Upper lobe of left lung (tissue), 6 donors: ENCODE data around the gene SPATA33. TPM values are rescaled to one million over a fixed set of nuclear protein-coding genes. Genes with fewer than 3 reads are reported as not detected.
"Not testable (repeated sequence)": the region's sequence is repeated elsewhere in the genome, so short reads cannot be mapped to it uniquely, and the experiment has no call there.

Experiments used
- ATAC-seq, 2 donors: fragments of 200-7000 bp; cut with Tn5 transposase; one replicate each; pipeline ENCODE4 v1.9.1; 2022; ENCODE audit warnings: mild to moderate bottlenecking in 2 of 2, moderate library complexity in 2 of 2; ENCODE audit not compliant: low FRiP score in 2 of 2
- DNase-seq, 2 donors: peaks; one replicate each; pipeline ENCODE4 v3.0.0-alpha.2; 2019 to 2020
- H3K27ac ChIP-seq, 4 donors: fragments of 200-600 bp; sonication (generic); one replicate each; pipeline ENCODE4 v1.5.1; 2016 to 2019
- H3K27me3 ChIP-seq, 4 donors: fragments of 200-600 bp; sonication (generic); one replicate each; pipeline ENCODE4 v1.5.1; 2017 to 2019
- H3K36me3 ChIP-seq, 4 donors: fragments of 200-600 bp; sonication (generic); one replicate each; pipeline ENCODE4 v1.5.1; 2016 to 2019
- H3K4me1 ChIP-seq, 4 donors: fragments of 200-600 bp; sonication (generic); one replicate each; pipeline ENCODE4 v1.5.1; 2018 to 2019
- H3K4me3 ChIP-seq, 4 donors: fragments of 200-600 bp; sonication (generic); one replicate each; pipeline ENCODE4 v1.5.1; 2017 to 2019; ENCODE audit warnings: mild to moderate bottlenecking in 2 of 4, moderate library complexity in 1 of 4
- H3K9me3 ChIP-seq, 4 donors: fragments of 200-600 bp; sonication (generic); one replicate each; pipeline ENCODE4 v1.5.1; 2018 to 2019
- EP300 ChIP-seq, 4 donors: sonication (generic); formaldehyde crosslinking; IDR thresholded peaks; one replicate each; pipeline ENCODE4 v1.5.1; 2017; ENCODE audit warnings: antibody characterized with exemption in 4 of 4, control low read depth in 2 of 4
- POLR2A ChIP-seq, 4 donors: fragments of 450-650 bp; IDR thresholded peaks; one replicate each; pipeline ENCODE4 v1.5.1; 2016 to 2017; ENCODE audit warnings: antibody characterized with exemption in 4 of 4, mild to moderate bottlenecking in 2 of 4
- POLR2AphosphoS5 ChIP-seq, 2 donors: sonication (generic); formaldehyde crosslinking; IDR thresholded peaks; one replicate each; pipeline ENCODE4 v1.5.1; 2017; ENCODE audit warnings: antibody characterized with exemption in 2 of 2
- WGBS, 2 donors: methylation state at CpG; one replicate each; pipeline ENCODE4 v1.1.5; 2017 to 2018; 5-methylcytosine and 5-hydroxymethylcytosine counted together
- total RNA-seq, 6 donors: library from RNA; depleted of rRNA in 4 of 6; stranded (reverse); fragments of >200 nt in 4 of 6; gene quantifications; one replicate each; pipeline versions ENCODE4 v1.1.0 to v1.2.1, GENCODE V29; 2016 to 2021
- TF ChIP-seq, protein P1 (sequence below), 6 experiments: fragments of 450-650 bp in 4 of 6; fragments of 200-600 bp in 2 of 6; sonication (generic) in 2 of 6; IDR thresholded peaks; one replicate each; pipeline ENCODE4 v1.5.1; 2016 to 2019; ENCODE audit warnings: antibody characterized with exemption in 6 of 6
- donor health status: DM: no; HTN: no; CAD: no; lungs with moderate emphysema.
- donor health status: DM: no; HTN: yes; CAD: no; lungs with severe emphysema.

SPATA33 gene
- total RNA-seq, 6 donors from 2014 or later = 5.8 to 22.0 (median 8.8) TPM

- no peak overlapping the region for H3K4me3 ChIP-seq
- ATAC-seq (no peak), DNase-seq (no peak)
- peaks cover 21 to 36% (median 28%) of the 10 kb centered on the region in 4 donors for H3K4me1 ChIP-seq
- TF ChIP-seq EP300 (IDR thresholded peaks at IDR 0.05) (no peak), POLR2A (IDR thresholded peaks at IDR 0.05) (no peak), POLR2AphosphoS5 (IDR thresholded peaks at IDR 0.05) (no peak)
- TF ChIP-seq, protein P1, sequence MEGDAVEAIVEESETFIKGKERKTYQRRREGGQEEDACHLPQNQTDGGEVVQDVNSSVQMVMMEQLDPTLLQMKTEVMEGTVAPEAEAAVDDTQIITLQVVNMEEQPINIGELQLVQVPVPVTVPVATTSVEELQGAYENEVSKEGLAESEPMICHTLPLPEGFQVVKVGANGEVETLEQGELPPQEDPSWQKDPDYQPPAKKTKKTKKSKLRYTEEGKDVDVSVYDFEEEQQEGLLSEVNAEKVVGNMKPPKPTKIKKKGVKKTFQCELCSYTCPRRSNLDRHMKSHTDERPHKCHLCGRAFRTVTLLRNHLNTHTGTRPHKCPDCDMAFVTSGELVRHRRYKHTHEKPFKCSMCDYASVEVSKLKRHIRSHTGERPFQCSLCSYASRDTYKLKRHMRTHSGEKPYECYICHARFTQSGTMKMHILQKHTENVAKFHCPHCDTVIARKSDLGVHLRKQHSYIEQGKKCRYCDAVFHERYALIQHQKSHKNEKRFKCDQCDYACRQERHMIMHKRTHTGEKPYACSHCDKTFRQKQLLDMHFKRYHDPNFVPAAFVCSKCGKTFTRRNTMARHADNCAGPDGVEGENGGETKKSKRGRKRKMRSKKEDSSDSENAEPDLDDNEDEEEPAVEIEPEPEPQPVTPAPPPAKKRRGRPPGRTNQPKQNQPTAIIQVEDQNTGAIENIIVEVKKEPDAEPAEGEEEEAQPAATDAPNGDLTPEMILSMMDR (IDR thresholded peaks at IDR 0.05) = no peak
- peaks cover 0 to 25% (median 10%) of the 10 kb centered on the region in 4 donors for H3K36me3 ChIP-seq
- no peaks in the 10 kb centered on the region for H3K27me3 ChIP-seq
- peak overlapping the region in 1 of 4 donors; percentile 46 for H3K27ac ChIP-seq
- H3K9me3 ChIP-seq = no peaks in the 10 kb centered on the region
- WGBS, 2 donors = 82 to 88% methylated on average over 7 of the region's 7 CpGs
Observed at GRCh38 chr16:89660146-89660545, 2.5 kb downstream of the SPATA33 start.

DNA sequence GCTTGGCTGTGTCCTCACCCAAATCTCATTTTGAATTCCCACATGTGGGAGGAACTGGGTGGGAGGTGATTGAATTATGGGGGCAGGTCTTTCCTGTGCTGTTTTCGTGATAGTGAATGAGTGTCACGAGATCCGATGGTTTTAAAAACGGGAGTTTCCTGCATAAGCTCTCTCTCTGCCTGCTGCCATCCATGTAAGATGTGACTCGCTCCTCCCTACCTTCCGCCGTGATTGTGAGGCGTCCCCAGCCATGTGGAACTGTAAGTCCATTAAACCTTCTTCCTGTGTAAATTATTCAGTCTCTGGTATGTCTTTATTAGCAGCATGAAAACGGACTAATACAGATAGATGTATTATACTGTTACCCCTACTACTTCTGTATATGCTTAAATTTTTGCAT lies 3.6 kb downstream of the SPATA33 start:
- TF ChIP-seq POLR2A (IDR thresholded peaks at IDR 0.05) = no peak
- no peak for TF ChIP-seq POLR2AphosphoS5 (IDR thresholded peaks at IDR 0.05)
- TF ChIP-seq, protein P1 (IDR thresholded peaks at IDR 0.05) = no peak
- TF ChIP-seq EP300 (IDR thresholded peaks at IDR 0.05) = no peak
- 92 to 95% methylated on average over 9 of the region's 9 CpGs for WGBS, 2 donors
- Histone ChIP-seq H3K36me3 (peaks cover 0 to 25% (median 10%) of the 10 kb centered on the region in 4 donors), H3K9me3 (no peaks in the 10 kb centered on the region), H3K4me1 (peaks cover 18 to 26% (median 23%) of the 10 kb centered on the region in 4 donors), H3K4me3 (no peak overlapping the region), H3K27ac (no peak overlapping the region), H3K27me3 (no peaks in the 10 kb centered on the region)
- DNase-seq = no peak
- ATAC-seq = no peak

DNA sequence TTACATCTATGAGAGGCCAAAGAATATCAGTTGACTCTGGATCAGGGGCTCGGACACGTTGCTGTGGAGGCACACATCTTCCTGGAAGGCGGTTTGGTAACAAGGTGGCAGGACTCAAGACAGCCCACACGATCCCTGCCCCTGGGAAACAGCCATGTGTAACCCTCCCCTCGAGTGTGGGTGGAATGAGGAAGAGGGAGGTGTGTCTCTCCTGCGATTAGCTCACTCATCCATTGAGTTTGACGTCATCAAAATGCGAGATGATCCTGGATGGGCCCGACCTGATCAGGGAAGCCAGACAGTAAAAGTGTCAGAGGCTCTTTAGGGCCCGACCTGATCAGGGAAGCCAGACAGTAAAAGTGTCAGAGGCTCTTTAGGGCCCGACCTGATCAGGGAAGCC lies 6.6 kb downstream of the SPATA33 start:
- H3K36me3 ChIP-seq = peaks cover 0 to 25% (median 10%) of the 10 kb centered on the region in 4 donors
- H3K4me3 ChIP-seq, DNase-seq, ATAC-seq, H3K9me3 ChIP-seq, H3K27me3 ChIP-seq, H3K27ac ChIP-seq: not testable (repeated sequence)
- peaks cover under 1 to 20% (median 6%) of the 10 kb centered on the region in 4 donors for H3K4me1 ChIP-seq
- 87 to 90% methylated on average over 11 of the region's 11 CpGs for WGBS, 2 donors

DNA sequence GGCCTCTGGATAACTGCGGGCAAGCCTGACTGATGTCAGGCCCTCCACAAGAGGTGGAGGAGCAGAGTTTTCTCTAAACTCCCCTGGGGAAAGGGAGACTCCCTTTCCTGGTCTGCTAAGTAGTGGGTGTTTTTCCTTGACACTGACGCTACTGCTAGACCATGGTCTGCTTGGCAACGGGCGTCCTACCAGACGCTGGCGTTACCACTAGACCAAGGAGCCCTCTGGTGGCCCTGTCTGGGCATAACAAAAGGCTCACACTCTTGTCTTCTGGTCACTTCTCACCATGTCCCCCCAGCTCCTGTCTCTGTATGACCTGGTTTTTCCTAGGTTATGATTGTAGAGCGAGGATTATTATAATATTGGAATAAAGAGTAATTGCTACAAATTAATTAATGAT lies 9.4 kb downstream of the SPATA33 start:
- Histone ChIP-seq H3K36me3 (peaks cover 0 to 18% (median 4%) of the 10 kb centered on the region in 4 donors), H3K4me1 (peaks cover 0 to 15% (median 2%) of the 10 kb centered on the region in 4 donors)
- DNase-seq, H3K27me3 ChIP-seq, H3K27ac ChIP-seq, H3K4me3 ChIP-seq, ATAC-seq, H3K9me3 ChIP-seq: not testable (repeated sequence)
- TF ChIP-seq, protein P1 (IDR thresholded peaks at IDR 0.05) = peak in 2 of 6 experiments; percentile 14 to 41
- 68 to 79% methylated on average over 7 of the region's 7 CpGs for WGBS, 2 donors

- WGBS, 2 donors = 85% methylated on average over 9 of the region's 9 CpGs; no CpG with 5 or more reads in 1 of the 2 donors
- peaks cover 0 to 14% (median 2%) of the 10 kb centered on the region in 4 donors for H3K36me3 ChIP-seq
- no peak overlapping the region for H3K4me3 ChIP-seq
- peak overlapping the region in 1 of 4 donors; percentile 53 for H3K27ac ChIP-seq
- DNase-seq = no peak
- no peaks in the 10 kb centered on the region for H3K9me3 ChIP-seq
- ATAC-seq = peak in 1 of 2 donors; percentile 16
- H3K4me1 ChIP-seq = peaks cover 0 to 15% (median 2%) of the 10 kb centered on the region in 4 donors
- no peak for TF ChIP-seq EP300 (IDR thresholded peaks at IDR 0.05)
- TF ChIP-seq POLR2AphosphoS5 (IDR thresholded peaks at IDR 0.05) = no peak
- TF ChIP-seq POLR2A (IDR thresholded peaks at IDR 0.05) = no peak
- no peaks in the 10 kb centered on the region for H3K27me3 ChIP-seq
Observed at GRCh38 chr16:89667633-89668032, 10.0 kb downstream of the SPATA33 start.

DNA sequence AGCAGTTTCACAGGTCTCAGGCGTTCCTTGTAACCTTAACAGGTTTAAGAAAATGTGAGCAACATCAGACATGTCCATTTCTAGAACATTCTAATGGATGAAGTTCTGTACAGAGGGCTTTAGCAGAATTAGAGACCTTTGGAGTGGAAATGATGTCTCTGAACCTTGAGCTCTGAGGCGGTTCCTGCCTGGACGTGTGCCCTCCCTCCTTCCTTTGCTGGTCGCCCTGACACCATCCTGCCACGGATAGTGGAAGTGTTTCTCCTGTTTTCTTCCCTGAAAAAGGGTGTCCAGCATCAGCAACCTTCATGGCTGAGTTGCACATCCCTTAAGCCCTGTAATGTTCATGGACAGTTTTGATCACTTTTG lies 11.1 kb downstream of the SPATA33 start:
- no peak for TF ChIP-seq POLR2AphosphoS5 (IDR thresholded peaks at IDR 0.05)
- no peak for TF ChIP-seq EP300 (IDR thresholded peaks at IDR 0.05)
- TF ChIP-seq, protein P1 (IDR thresholded peaks at IDR 0.05) = no peak
- TF ChIP-seq POLR2A (IDR thresholded peaks at IDR 0.05) = no peak
- no peak for ATAC-seq
- Histone ChIP-seq H3K36me3 (peaks cover 0 to 4% (median 0%) of the 10 kb centered on the region in 4 donors), H3K27ac (peak overlapping the region; percentile 35 to 53 (median 45)), H3K27me3 (no peaks in the 10 kb centered on the region), H3K4me3 (peak overlapping the region in 3 of 4 donors; percentile 14 to 31 (median 30)), H3K4me1 (peaks cover 0 to 15% (median 2%) of the 10 kb centered on the region in 4 donors), H3K9me3 (no peaks in the 10 kb centered on the region)
- no peak for DNase-seq
- WGBS, 2 donors = 29 to 33% methylated on average over 5 of the region's 5 CpGs
